Suprapubic skin (tissue), 3 donors: Measurements from ENCODE around the gene IGSF8.

ENCODE experiments used
- EP300 ChIP-seq: sonication (generic); formaldehyde crosslinking; IDR thresholded peaks from one replicate; pipeline ENCODE4 v1.6.1; 2017; ENCODE audit warnings: antibody characterized with exemption
- POLR2A ChIP-seq, 2 donors: fragments of 450-650 bp; IDR thresholded peaks; one replicate each; pipeline ENCODE4 v1.6.1; 2017; ENCODE audit warnings: antibody characterized with exemption in 2 of 2, mild to moderate bottlenecking in 2 of 2, moderate library complexity in 2 of 2
- TF ChIP-seq, protein P1 (sequence below), 2 donors: fragments of 200-600 bp in 1 of 2; fragments of 450-650 bp in 1 of 2; sonication (generic) in 1 of 2; IDR thresholded peaks; one replicate each; pipeline ENCODE4 v1.5.1; 2016 to 2019; ENCODE audit warnings: antibody characterized with exemption in 2 of 2, mild to moderate bottlenecking in 1 of 2, moderate library complexity in 1 of 2

DNA sequence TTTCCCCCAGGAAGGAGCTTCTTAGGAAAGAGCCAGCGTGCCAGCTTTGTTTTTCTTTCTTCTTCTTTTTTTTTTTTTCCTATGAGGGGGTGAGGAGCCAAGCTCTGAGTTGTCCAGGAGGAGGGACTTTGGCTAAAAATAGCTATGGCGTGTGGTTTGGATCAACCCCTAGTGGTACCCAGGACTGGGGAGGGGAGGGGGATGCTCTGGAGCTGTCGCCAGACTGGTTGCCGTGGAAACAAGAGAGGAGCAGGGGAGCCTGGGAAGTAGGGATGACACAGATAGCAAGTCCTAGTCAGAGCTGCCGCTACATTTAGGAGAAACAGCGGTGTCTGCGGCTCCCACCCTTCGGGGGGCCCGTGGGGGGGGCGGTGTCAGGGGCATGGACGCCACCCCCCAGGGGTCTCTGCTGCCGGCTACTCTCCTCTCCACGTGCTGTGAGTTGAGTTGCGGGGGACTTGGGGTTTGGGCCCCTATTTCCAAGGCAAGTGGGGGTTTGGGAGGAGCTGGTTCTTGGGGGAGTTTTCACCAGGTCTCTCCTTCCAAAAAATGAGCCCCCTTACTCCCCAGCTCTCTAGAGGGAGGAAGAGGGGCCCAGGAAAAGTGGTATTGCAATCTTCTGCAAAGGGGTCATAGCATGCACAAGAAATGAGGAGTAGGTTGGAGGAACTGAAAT lies 17.0 kb downstream of the IGSF8 start, which contains the start of gene KCNJ9:
- no peak for TF ChIP-seq POLR2A (IDR thresholded peaks at IDR 0.05)
- TF ChIP-seq, protein P1, sequence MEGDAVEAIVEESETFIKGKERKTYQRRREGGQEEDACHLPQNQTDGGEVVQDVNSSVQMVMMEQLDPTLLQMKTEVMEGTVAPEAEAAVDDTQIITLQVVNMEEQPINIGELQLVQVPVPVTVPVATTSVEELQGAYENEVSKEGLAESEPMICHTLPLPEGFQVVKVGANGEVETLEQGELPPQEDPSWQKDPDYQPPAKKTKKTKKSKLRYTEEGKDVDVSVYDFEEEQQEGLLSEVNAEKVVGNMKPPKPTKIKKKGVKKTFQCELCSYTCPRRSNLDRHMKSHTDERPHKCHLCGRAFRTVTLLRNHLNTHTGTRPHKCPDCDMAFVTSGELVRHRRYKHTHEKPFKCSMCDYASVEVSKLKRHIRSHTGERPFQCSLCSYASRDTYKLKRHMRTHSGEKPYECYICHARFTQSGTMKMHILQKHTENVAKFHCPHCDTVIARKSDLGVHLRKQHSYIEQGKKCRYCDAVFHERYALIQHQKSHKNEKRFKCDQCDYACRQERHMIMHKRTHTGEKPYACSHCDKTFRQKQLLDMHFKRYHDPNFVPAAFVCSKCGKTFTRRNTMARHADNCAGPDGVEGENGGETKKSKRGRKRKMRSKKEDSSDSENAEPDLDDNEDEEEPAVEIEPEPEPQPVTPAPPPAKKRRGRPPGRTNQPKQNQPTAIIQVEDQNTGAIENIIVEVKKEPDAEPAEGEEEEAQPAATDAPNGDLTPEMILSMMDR (IDR thresholded peaks at IDR 0.05): no peak
- no peak for TF ChIP-seq EP300
